ENCODE measurements around the gene ERH. TPM values are rescaled to one million over a fixed set of nuclear protein-coding genes. Genes with fewer than 3 reads are reported as not detected.

ERH gene
- total and polyA plus RNA-seq, 10 of the 15 experiments (the other 5 are each of a cell fraction or from before 2014, with no cell fraction given): 255 to 852 (median 382) TPM

GRCh38 chr14:69427596-69427995 lies 29.5 kb upstream of the ERH start:
- Histone ChIP-seq H2AFZ (ENCODE audit: control insufficient read depth, low read depth, low read length) (no peak overlapping the region), H3K9me3 (replicated peaks; ENCODE audit: control insufficient read depth, insufficient read depth, low read length) (peaks cover 3% of the 10 kb centered on the region; the same call in 2 of the 3 replicates), H3K9ac (ENCODE audit: control insufficient read depth, insufficient read depth, low read length) (no peak overlapping the region), H3K27ac (ENCODE audit: control insufficient read depth, insufficient read depth) (no peak overlapping the region), H3K36me3 (ENCODE audit: control insufficient read depth in 2 of 2, insufficient read depth in 2 of 2, low read length in 1 of 2) (peaks cover 1 to 26% of the 10 kb centered on the region in 2 experiments; a peak in 3 of 4 replicates), H4K20me1 (ENCODE audit: control insufficient read depth, insufficient read depth) (no peaks in the 10 kb centered on the region), H3K79me2 (ENCODE audit: control insufficient read depth, insufficient read depth, low read length) (no peaks in the 10 kb centered on the region; the same call in none of the 2 replicates), H3K4me2 (ENCODE audit: control insufficient read depth, insufficient read depth) (no peak overlapping the region), H3K27me3 (replicated peaks in 1 of 2; ENCODE audit: control insufficient read depth in 2 of 2, insufficient read depth in 2 of 2, low read length in 1 of 2) (no peaks in the 10 kb centered on the region), H3K4me3 (no peak overlapping the region), H3K4me1 (ENCODE audit: control insufficient read depth, insufficient read depth, low read length) (peaks cover 10% of the 10 kb centered on the region; the same call in 1 of the 2 replicates)
- ChIA-PET RAD21 (ENCODE audit: unreplicated experiment) (interaction anchor here (1.3 kb wide), 1 partner anchor 31 kb away, joined by 5 read pairs; no protein-coding TSS in a partner anchor), POLR2A (interaction anchor here (0.7 to 1.0 kb wide), 3 partner anchors 11 to 1232 kb away, joined by 3 to 4 read pairs (median 4); no protein-coding TSS in a partner anchor), CTCF (no interaction called here), SMC1A (ENCODE audit: uncharacterized antibody, unreplicated experiment) (interaction anchor here (1.1 kb wide), 1 partner anchor 33 kb away, joined by 6 read pairs; no protein-coding TSS in a partner anchor)
- no peak for TF ChIP-seq E2F4 (IDR thresholded peaks at IDR 0.05; ENCODE audit: low read depth, low read length)
- no peak for TF ChIP-seq NRF1 (conservative IDR thresholded peaks at IDR 0.05; ENCODE audit: low read depth, low read length)
- TF ChIP-seq ZNF207 (IDR thresholded peaks at IDR 0.05; ENCODE audit: borderline replicate concordance): no peak
- TF ChIP-seq HDAC6 (IDR thresholded peaks at IDR 0.05; ENCODE audit: unreplicated experiment): no peak
- no peak for TF ChIP-seq BHLHE40 (IDR thresholded peaks at IDR 0.05; ENCODE audit: borderline replicate concordance in 1 of 2, low read depth in 2 of 2, low read length in 1 of 2)
- TF ChIP-seq BMI1 (IDR thresholded peaks at IDR 0.05; ENCODE audit: borderline replicate concordance): no peak
- no peak for TF ChIP-seq NFXL1 (IDR thresholded peaks at IDR 0.05; ENCODE audit: borderline replicate concordance)
- TF ChIP-seq IRF5 (IDR thresholded peaks at IDR 0.05; ENCODE audit: borderline replicate concordance): no peak
- no peak for TF ChIP-seq ZBTB11 (CRISPR knock-in tag; IDR thresholded peaks at IDR 0.05)
- no peak for TF ChIP-seq REST (IDR thresholded peaks at IDR 0.05; ENCODE audit: low read depth, low read length)
- DNase-seq (ENCODE audit: low read depth, low spot score) (no peak), ATAC-seq (no peak), FAIRE-seq (peak; percentile 7)
- in situ Hi-C loops (cut with MboI): no loop called here
- WGBS (ENCODE audit: insufficient coverage, insufficient replicate concordance, low lambda C conversion rate, missing lambda C conversion rate): 94% methylated on average over 1 of the region's 1 CpG
- intact Hi-C loops (cut with micrococcal nuclease; ENCODE audit: unreplicated experiment): no loop called here
- BruUV-seq (replicated peaks): no TSS peak
